Panc1 (cell line): ENCODE results near the gene WFDC13.
"Not testable (repeated sequence)": the region's sequence is repeated elsewhere in the genome, so short reads cannot be mapped to it uniquely, and the experiment has no call there.

Experiments
- CTCF ChIP-seq: fragments of 450-650 bp; IDR thresholded peaks from 2 replicates; pipeline ENCODE4 v1.5.1; 2017; ENCODE audit warnings: mild to moderate bottlenecking
- POLR2AphosphoS5 ChIP-seq: IDR thresholded peaks from 2 replicates; pipeline ENCODE4 v1.6.1; 2012; ENCODE audit warnings: mild to moderate bottlenecking, low read depth, low read length, moderate library complexity
- REST ChIP-seq, 2 experiments: IDR thresholded peaks; 2 replicates each; pipeline ENCODE4 v1.6.1; 2011 to 2012; ENCODE audit warnings: low read depth in 2 of 2, control low read depth in 1 of 2, low read length in 1 of 2, mild to moderate bottlenecking in 1 of 2, moderate library complexity in 1 of 2; ENCODE audit not compliant: insufficient read depth in 1 of 2
- SIN3A ChIP-seq: IDR thresholded peaks from 2 replicates; pipeline ENCODE4 v1.6.1; 2012; ENCODE audit warnings: low read depth, mild to moderate bottlenecking, low read length, moderate library complexity, borderline replicate concordance; ENCODE audit not compliant: insufficient read depth
- TCF7L2 ChIP-seq: IDR thresholded peaks from 2 replicates; pipeline ENCODE4 v1.6.1; 2011; ENCODE audit warnings: mild to moderate bottlenecking, low read depth, low read length, inconsistent platforms

GRCh38 chr20:45657038-45657437, 44.8 kb upstream of the WFDC13 start:
- TF ChIP-seq POLR2AphosphoS5; CTCF; REST (IDR thresholded peaks at IDR 0.05; ENCODE audit: insufficient read depth in 1 of 2, low read depth in 2 of 2, low read length in 1 of 2); SIN3A; TCF7L2: not testable (repeated sequence)
